AG09309 (cell line): ENCODE data around the gene AGRN.
A peak's percentile ranks its signal among the peaks of the same experiment; 100 is the strongest.

Source experiments
- DNase-seq: peaks from one replicate; pipeline ENCODE4 v3.0.0-alpha.2; 2010; ENCODE audit warnings: low read depth
- H3K4me3 ChIP-seq: 2 replicates; pipeline ENCODE4 v1.5.1; 2011; ENCODE audit warnings: mild to moderate bottlenecking, low read depth, low read length, moderate library complexity; ENCODE audit not compliant: control insufficient read depth
- CTCF ChIP-seq: IDR thresholded peaks from 2 replicates; pipeline ENCODE4 v1.5.1; 2011; ENCODE audit warnings: mild to moderate bottlenecking, low read depth, low read length, inconsistent platforms; ENCODE audit not compliant: insufficient read depth, control insufficient read depth; ENCODE audit errors: missing control alignments

Gene AGRN

GRCh38 chr1:997993-998744, 21.8 kb upstream of the AGRN start:
- no peak overlapping the region for H3K4me3 ChIP-seq
- TF ChIP-seq CTCF: no peak
- no peak for DNase-seq

- no peak for TF ChIP-seq CTCF
- H3K4me3 ChIP-seq: peak overlapping the region; percentile 24
- DNase-seq: no peak
Observed at GRCh38 chr1:998745-998994, 21.2 kb upstream of the AGRN start.

- DNase-seq: no peak
- TF ChIP-seq CTCF: no peak
- H3K4me3 ChIP-seq: peak overlapping the region; percentile 50
Observed at GRCh38 chr1:998995-999724, 20.8 kb upstream of the AGRN start.

GRCh38 chr1:999725-1000356, 20.1 kb upstream of the AGRN start, which contains the start of gene HES4:
Gene HES4, minus strand, starts transcription at chr1:1000097. Its CDS starts 124 bp downstream, at chr1:999973.
- H3K4me3 ChIP-seq: peak within 1 kb of the TSS; percentile 50
- DNase-seq: peak; percentile 56
- no peak for TF ChIP-seq CTCF

- DNase-seq: peak; percentile 29
- H3K4me3 ChIP-seq: peak overlapping the region; percentile 42
- no peak for TF ChIP-seq CTCF
Observed at GRCh38 chr1:1000357-1001056, 19.4 kb upstream of the AGRN start.

- no peak for TF ChIP-seq CTCF
- no peak for DNase-seq
- H3K4me3 ChIP-seq: peak overlapping the region; percentile 41
Observed at GRCh38 chr1:1001057-1001783, 18.7 kb upstream of the AGRN start.
